NCI-H82 treated with DMSO at 0.1 percent for 48 hours (cell line): Measurements from ENCODE around the gene PRKAG2.
"Not testable (repeated sequence)": the region's sequence is repeated elsewhere in the genome, so short reads cannot be mapped to it uniquely, and the experiment has no call there.

Experiments used
- DNase-seq: peaks from one replicate; lab custom pipeline; 2025; ENCODE audit not compliant: unreplicated experiment; lab: John Stamatoyannopoulos, UW

Gene PRKAG2

DNA sequence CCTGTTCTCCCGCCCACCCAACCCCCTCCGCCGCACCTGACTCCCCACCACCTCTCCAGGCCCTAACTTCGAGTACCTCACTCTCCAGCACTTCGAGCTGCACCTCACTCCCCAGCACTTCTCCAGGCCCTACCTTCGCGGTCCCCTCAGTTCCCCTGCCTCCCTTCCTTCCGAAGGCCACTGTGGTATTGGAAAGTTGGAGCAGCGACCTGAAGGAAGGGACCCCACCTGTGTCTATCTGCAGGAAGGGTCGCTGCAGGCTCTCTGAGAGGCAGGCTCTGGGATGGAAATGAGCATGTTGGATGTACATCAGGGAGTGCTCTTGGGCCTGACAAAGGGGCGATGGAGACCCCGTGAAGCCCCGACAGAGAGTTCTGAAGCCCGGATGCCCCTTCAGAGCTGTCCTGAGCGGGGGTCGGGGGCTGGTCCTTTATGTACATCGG lies 122.2 kb downstream of the PRKAG2 start:
- no peak for DNase-seq

DNA sequence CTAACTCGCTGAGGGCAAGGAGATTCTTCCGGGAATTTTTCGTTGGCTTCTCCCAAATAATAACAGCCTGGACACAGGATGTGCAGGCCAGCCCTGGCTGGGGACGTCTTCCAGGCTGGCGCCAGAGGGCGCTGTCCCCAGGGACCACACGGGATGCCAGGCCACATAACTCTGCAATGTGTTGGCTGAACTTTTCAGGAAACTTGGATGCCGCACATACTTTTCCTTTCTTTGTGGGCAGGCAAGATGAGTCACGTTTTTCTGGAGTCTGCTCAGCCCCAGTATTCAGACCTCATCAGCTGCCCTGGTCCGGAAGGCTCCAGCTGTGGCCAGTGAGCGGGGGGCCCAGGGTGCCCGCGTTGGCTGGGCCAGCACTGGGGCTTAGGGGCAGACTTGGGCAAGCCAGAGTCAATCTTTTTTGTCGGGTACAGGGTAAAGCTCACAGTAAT lies 122.7 kb downstream of the PRKAG2 start:
- DNase-seq = no peak

DNA sequence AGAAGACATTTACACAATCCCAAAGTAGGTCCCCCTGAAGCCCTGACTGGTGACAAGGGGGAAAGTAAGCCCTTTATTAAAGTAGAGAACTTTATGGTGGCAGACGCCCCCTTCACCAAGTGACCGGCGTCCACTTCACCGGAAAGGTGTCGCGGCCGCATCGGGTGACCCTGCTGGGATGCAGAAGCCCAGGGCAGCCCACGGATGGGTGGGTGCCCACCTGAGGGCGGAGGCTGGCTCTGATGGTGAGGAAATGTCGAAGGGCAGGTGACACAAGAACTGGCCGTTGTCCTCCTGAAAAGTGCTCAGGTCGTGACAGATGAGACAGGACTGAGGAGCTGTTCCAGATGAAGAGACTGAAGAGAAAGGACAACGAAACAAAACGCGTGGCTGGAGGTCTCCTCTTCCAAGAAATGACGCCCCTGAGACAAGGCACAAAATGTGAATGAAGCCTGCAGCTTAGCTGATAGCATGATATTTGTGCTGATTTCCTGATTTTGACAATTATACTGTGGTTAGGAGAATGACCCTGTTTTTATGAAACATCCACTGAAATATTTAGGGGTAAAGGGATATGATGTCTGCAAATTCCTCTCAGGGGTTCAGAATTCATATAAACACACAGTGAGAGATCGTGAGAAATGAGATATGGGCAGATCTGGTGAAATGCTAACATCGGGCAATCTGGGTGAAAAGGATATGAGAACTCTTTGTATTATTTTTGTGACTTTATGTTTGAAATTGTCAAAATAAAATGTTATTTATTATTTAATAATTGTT lies 123.9 kb downstream of the PRKAG2 start:
- DNase-seq = no peak

DNA sequence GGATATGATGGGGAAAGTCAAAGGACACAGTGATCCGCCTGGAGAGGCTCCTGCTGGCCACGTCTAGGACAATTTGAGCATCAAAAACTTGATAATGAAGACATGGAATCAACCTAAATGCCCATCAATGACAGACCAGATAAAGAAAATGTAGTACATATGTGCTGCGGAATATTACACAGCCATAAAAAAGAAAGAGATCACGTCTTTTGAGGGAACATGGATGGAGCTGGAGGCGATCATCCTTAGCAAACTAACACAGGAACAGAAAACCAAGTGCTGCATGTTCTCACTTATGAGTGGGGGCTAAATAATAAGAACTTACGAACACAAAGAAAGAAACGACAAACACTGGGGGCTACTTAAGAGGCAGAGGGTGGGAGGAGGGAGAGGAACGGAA lies 124.9 kb downstream of the PRKAG2 start:
- DNase-seq = no peak

DNA sequence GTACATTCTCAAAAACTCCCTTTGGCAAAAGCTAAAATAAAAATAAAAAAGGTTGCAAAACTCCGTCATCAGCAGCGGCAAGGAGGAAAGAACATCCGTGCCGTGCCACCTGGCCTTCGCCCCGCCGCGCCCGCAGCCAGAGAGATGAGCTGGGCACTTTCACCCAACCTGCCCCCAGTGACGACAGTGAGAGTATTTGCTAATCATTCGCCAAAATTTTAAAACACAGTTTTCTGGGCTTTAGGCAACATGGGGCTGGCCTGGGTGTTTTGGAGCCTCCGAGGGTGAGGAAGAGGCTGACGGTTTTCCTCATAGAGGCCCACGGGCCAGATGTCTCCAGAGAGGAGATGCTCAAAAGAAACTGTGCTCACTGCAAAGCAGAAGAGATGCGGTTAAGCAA lies 128.2 kb downstream of the PRKAG2 start:
- no peak for DNase-seq

DNA sequence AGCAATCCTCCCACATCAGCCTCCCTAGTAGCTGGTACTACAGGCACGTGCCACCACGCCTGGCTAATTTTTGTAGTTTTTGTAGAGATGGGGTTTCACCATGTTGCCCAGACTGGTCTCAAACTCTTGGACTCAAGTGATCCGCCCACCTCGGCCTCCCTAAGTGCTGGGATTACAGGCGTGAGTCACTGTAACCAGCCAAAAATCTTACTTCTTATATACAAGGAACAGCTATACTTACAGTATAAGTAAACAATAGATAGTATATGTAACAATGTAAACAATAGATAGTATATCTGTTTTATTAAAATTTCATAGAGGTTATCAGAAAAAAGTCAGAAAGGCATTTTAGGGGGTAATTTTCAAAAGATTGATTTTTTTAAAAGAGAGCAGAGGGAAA lies 128.9 kb downstream of the PRKAG2 start:
- DNase-seq = not testable (repeated sequence)

DNA sequence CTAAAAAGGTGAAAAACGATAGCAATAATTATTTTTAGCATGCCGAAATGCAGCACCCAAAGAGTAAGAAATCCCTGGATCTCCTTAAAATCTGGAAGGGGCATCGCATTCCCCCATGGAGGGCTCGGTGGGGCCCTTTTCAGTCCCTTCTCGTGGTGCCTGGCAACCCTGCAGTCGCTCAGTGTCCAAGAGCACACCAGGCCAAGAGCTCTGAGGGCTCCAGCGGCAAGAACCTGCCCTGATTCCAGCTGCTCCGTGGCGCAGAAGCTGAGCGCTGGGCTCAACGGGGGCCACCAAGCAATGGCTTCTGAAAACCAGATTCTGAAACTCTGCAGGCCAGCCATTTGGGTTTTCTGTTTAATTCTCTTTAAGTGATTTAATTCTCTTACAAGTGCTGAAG lies 131.2 kb downstream of the PRKAG2 start:
- DNase-seq = no peak

DNA sequence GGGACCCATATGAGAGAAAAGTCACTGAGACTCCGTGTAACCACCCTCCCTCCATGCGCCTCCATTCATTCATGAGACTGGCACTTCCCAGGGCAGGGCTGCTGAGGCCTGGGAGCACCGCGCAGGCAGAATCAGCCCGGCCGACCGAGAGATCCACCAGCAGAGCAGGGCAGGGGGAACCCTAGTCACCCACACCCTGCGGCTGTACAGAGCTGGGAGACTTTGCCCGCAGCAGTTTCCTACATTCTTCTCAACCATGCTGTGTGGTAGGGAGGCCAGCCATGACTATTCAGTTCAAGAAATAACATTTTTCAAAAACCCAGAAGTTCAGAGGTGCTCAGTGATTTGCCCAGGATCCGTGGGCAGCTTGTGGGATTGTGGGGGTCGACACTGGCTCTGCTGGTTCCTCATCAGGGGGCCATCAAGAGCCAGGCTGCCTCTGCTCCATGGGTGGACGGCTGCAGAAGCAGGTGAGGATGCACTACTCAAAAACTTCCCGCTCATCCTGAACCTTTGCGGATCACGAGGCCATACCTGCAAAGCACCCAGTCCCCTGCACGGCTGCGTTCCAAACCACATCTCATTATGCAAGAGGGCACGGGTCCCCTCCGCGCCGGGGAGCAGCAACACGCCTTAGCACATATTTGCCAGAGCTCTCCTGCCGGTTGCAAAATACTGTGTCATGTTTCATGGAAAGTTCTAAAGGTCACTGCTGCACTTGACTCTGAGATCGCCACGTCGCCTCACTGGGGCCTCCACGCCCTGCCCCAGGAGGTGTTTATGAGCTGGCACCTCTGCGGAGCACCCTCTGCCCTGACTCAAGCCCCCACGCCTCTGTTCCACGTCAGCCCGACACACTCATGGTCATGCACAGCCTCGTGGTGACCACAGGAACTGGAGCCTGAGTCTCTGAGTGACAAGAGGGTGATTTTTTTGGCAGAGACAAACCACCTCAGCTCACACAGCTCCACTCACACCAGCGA lies 132.0 kb downstream of the PRKAG2 start:
- DNase-seq = no peak

DNA sequence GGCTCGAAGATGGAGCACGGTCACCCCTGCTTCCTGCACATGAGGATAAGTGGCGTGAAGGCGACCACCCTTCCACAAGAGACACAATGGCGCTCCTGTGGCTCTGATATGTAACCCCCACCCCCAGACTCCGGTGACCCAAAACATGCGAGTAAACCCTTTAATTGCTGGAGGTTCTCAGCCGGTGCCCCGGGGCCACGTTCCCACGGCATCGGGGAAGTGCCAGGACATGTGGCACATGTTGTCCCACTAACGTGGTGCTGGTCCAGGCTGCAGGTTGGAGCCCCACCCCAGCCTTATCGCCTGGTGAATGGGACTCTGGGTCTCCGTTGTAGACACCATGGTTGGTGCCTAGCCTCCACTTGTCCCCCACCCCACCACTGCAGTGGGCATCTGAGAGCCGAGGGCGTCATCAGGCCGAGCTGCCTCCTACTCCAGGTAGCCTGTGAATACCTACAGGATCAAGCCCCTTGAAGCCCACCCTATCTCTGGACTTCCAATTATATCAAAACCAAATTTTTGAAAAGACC lies 132.8 kb downstream of the PRKAG2 start:
- DNase-seq = no peak

DNA sequence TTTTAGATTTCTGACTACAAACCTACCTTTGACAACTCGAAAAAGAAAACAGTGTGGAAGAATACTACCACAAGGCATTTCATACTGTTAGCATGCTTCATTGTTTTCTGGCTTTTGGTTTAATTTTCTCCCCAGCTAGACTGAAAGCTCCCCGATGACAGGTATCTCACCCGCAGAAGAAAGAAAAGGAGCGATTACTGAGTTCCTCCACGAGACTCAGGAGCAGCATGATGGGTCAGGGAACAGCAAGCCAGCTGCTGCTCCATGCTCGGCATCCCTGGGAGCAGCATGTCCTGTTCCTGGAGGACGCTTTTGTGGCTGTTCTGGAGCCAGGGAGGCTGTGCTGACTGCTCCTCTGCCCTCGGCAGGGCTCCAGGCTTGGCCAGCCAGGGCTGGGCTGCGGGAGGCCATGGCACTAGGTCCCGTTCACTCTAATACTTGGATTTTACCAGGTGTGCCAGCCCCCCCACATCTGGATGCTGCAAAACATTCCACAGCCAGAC lies 133.4 kb downstream of the PRKAG2 start:
- DNase-seq = no peak

DNA sequence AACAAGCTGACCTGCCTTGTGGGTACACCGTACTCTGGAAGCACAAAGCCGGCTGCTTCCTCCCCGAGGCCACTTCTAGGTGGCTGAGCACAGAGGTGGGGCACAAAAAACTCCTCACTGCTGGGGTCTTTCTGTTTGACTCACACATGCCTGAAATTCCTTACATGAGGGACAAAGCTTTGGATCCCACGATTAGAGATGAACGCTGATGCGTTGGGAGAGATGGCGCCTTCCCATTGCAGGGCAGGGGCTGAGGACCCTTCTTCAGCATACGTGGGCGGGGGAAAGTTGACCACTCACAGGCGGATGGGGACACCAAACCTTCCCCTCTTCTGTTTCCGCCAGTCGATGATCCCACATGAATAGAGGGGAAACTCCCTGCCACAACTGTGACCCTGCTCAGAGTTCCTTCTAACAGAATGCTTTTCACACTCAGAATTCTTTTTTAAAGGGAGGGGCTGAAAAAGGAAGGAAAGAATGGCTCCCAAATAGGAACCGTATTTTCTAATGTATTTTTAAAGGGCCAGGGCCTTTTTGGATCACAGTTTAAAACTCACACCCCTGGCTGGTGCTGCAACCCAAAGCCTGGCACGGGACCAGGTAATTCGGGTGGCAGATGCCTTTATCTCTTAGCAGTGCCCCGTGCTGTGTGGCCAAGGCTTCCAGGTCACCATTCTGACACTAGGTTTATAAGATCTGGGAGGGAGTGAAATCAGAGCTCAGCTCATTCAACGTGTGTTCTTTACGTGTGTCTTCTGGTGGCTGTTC lies 134.0 kb downstream of the PRKAG2 start:
- DNase-seq = no peak

DNA sequence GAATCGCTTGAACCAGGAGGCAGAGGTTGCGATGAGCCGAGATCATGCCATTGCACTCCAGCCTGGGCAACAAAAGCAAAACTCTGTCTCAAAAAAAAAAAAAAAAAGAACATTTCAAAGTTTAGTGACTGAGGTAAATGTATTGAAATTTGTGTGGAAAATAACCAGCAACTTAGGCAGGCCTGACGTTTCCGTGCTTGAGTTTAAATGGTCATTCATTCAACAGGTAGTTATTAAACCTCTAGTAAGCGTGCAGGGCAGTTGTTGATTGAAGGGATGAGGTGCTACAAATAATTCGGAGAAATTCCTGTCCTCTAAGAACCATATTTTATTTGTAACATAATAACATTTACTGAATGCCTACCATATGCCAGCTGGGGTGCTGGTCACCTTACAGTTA lies 135.3 kb downstream of the PRKAG2 start:
- no peak for DNase-seq

DNA sequence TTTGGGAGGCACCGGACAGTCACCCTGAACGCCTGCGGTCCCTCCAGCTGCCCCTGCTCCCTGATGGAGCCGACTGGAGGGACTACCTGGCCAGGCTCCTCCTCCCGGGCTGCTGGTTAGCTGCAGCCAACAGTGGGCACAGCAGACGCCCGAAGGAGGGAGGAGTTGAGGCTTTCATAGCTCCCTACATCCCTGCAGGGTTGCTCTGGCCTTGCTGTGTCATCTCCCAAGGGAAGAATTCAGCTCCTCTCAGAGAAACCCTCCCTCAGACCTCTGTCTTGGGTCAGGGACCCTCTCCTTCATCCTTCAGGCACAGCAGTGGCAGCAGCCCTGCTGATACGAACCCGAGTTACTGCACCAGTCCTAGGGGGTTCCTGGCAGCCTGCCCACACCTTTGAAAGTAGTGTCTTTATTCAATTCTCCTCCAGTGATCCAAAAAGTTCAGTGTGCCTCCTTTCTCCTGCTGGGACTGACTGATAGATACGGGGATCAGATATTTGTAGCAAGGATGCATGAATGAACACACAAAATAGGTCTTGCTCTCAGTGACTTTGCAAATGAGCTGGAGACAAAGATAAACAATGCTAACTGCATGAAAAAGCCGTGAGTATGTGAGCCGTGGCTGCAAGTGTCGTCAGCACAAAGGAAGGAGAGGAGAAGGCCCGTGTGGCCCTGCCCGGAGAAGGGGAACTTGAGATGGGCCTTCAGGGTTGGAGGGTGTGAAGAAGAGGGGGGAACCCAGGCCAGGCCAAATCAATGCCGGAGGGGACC lies 136.6 kb downstream of the PRKAG2 start:
- DNase-seq = no peak

DNA sequence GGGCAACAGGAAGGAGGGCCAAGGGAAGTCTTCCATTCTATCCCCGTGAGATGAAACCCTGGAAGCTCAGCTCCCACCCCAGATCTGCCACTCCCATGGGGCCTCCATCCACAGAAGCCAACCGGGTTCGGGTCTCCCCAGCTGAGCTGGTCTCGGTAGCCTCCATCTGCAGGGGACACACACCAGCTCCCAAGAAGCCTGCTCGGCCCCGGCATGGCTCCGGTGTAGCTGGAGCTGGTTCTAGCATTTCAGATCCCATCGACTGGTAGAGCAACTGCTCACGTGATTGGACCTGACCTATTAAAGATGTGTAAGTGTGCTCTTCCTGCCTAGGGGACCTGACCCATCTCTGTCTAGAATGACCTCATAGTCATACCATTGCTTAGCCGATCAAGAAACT lies 138.0 kb downstream of the PRKAG2 start:
- no peak for DNase-seq

DNA sequence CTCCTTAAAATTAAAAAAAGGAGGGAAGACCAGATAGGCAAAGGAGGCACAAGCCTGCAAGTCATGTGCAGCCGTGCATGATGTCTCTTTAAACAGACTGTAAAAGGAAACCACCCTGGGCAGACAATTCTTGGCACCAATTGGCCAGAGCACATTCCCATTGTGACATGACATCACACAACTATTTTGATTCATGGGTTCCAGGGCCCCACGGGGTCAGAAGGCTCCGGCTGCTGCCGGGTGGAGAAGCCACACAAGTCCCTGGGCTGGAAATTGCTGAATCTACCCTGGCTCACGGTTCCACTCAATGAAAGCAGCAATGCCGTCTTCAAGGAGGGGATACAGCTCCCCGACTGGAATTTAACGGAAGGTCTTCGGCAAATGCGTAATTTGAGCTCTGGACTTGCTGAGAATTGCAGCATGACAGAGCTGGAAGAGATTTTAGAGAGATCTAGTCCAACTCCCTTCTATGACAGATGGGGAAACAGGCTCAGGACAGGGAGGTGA lies 140.5 kb downstream of the PRKAG2 start:
- no peak for DNase-seq

DNA sequence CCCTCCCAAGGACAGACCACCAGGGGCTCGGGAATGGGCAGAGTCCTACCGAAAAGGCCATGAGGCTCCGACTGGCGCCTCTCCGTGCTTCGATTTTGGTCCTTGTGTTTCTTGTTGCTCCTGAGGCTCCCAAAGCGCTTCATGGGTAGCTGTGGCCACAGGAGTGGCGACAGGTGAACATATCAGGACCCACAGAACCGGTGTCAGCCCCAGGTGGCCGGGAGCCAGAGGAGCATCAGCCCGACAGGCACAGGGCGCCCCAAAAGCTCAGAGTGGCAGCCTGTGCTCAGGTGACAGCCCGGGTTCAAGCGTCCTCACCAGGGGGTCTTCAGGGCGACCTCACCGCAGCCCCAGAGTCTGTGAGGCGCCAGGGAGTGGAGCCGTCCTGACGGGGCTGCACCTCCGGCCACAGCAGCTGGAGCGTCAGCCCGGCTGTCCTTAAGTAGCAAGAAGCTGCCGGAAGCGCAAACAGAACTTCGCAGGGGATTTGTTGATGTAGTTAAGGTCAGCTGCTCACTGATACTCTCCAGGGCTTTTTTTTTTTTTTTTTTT lies 141.0 kb downstream of the PRKAG2 start:
- DNase-seq = no peak

DNA sequence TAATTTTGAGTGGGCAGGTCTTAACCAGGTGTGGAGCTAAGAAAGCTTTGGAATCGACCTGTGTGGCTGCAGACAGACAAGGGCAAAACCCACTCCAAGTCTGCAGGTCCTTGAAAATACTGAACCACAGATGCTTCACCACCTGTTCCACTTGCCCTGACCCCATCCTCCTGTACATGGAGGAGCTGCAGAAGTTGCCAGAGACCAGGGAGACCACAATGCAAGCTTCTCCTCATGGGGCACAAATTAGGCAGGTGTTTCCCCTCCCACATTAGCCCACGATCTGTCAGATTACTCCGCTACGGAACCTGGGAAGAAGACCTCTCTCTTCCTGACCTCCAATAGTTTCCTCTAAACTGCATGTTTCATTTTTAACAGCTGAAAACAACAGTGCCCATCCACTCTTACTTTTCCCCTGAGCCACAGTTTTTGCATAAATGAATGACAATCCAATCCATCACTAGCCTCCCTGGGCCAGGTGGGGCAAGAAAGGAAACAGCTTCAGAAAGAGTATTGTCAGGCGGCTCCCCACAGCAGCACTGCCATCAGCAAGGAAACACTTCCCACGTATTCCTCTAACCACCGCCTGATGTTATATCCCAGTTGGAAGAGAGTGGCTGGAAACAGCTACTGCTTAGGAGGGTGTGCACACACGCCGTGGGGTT lies 141.6 kb downstream of the PRKAG2 start:
- DNase-seq = no peak

DNA sequence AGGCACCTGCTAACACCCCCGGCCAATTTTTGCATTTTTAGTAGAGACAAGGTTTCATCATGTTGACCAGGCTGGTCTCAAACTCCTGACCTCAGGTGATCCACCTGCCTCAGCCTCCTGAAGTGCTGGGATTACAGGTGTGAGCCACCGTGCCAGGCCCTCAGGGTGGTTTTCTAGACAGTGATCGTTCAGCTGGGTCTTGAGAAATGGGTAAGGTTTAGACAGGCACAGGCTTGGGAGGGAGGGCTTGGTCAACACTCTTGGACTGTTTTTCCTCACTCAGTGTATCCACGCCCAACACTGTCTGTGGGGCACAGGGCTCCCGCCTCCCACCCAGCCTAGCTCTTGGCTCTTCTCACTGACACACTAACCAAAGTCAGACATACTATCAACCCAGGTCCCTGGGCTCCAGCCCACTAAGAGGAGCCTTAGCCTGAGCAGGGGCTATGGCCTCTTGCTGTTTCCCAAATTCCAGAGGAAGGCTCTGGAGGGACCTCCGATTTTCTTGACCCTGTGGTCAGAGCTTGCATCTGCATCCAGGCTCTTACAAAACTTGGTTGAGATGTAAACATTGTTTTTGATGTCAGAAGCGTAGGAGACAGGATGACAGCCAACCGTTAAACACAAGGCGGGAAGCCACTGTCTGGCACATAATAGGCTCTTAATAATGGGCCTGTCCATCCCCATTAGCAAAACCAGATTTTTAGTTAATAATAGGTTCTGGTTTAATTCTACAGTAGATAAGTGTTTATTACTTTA lies 143.9 kb downstream of the PRKAG2 start:
- no peak for DNase-seq
